GM19372 (cell line): ENCODE measurements around the gene PKN2.
"Not testable (repeated sequence)": the region's sequence is repeated elsewhere in the genome, so short reads cannot be mapped to it uniquely, and the experiment has no call there.

Experiments used
- ATAC-seq: cut with Tn5 transposase; IDR thresholded peaks from one replicate; pipeline ENCODE4 v1.9.1; 2021; ENCODE audit warnings: mild to moderate bottlenecking, low read depth, moderate library complexity; ENCODE audit not compliant: unreplicated experiment

PKN2 gene

GRCh38 chr1:88780485-88780884 lies 96.4 kb downstream of the PKN2 start:
- ATAC-seq: no peak

- ATAC-seq: no peak
Observed at GRCh38 chr1:88783145-88783544, 99.1 kb downstream of the PKN2 start.

- ATAC-seq: no peak
Observed at GRCh38 chr1:88784551-88784950, 100.5 kb downstream of the PKN2 start.

- no peak for ATAC-seq
Observed at GRCh38 chr1:88787023-88787903, 103.2 kb downstream of the PKN2 start.

GRCh38 chr1:88791192-88791591 lies 107.1 kb downstream of the PKN2 start:
- no peak for ATAC-seq

GRCh38 chr1:88799491-88799890 lies 115.4 kb downstream of the PKN2 start:
- no peak for ATAC-seq

GRCh38 chr1:88800382-88801051 lies 116.4 kb downstream of the PKN2 start:
- no peak for ATAC-seq

GRCh38 chr1:88801575-88802208 lies 117.6 kb downstream of the PKN2 start:
- ATAC-seq: no peak

GRCh38 chr1:88802404-88802803 lies 118.3 kb downstream of the PKN2 start:
- ATAC-seq: no peak

GRCh38 chr1:88802950-88803349 lies 118.9 kb downstream of the PKN2 start:
- no peak for ATAC-seq

GRCh38 chr1:88803444-88803843 lies 119.4 kb downstream of the PKN2 start:
- no peak for ATAC-seq

GRCh38 chr1:88812366-88812765 lies 128.3 kb downstream of the PKN2 start:
- ATAC-seq: no peak

- no peak for ATAC-seq
Observed at GRCh38 chr1:88813471-88813870, 129.4 kb downstream of the PKN2 start.

- ATAC-seq: not testable (repeated sequence)
Observed at GRCh38 chr1:88819642-88820041, 135.6 kb downstream of the PKN2 start.

GRCh38 chr1:88825721-88826120 lies 141.6 kb downstream of the PKN2 start:
- no peak for ATAC-seq

GRCh38 chr1:88847643-88848042 lies 163.6 kb downstream of the PKN2 start:
- ATAC-seq: no peak

- no peak for ATAC-seq
Observed at GRCh38 chr1:88851303-88852063, 167.4 kb downstream of the PKN2 start.

GRCh38 chr1:88867743-88868521 lies 183.9 kb downstream of the PKN2 start:
- no peak for ATAC-seq

- not testable (repeated sequence) for ATAC-seq
Observed at GRCh38 chr1:88869644-88870043, 185.6 kb downstream of the PKN2 start.
